HG02623 (cell line): ENCODE data around the gene BABAM2.

Experiments
- ATAC-seq: cut with Tn5 transposase; IDR thresholded peaks from one replicate; pipeline ENCODE4 v1.9.1; 2021; ENCODE audit warnings: moderate library complexity; ENCODE audit not compliant: unreplicated experiment

The BABAM2 gene

DNA sequence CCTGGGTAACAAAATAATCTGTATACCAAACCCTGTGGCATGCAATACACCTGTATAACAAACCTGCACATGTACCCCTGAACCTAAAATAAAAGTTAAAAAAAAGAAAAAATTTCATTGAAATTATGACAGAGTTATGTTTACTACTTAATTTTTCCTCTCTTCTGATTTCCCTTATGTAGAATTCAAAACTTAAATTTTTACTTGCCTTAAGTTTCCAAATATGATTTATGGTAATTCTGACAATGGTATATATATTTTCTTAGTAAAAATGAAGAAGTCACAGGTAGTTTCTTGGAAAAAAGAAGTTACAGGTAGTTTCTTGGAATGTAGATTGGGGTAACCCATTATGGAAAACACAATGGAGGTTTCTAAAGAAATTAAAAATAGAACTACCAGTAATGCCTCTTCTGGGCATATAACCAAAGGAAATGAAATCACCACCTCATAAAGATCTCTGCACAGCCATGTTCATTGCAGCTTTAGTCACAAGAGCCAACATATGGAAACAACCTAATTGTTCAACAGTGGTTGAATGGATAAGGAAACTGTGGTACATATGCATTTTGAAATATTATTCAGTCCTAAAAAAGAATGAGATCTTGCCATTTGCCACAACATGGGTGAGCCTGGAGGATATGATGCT, 164.9 kb downstream of the BABAM2 start:
- no peak for ATAC-seq

GRCh38 chr2:28058791-28059190, 168.3 kb downstream of the BABAM2 start:
- no peak for ATAC-seq

DNA sequence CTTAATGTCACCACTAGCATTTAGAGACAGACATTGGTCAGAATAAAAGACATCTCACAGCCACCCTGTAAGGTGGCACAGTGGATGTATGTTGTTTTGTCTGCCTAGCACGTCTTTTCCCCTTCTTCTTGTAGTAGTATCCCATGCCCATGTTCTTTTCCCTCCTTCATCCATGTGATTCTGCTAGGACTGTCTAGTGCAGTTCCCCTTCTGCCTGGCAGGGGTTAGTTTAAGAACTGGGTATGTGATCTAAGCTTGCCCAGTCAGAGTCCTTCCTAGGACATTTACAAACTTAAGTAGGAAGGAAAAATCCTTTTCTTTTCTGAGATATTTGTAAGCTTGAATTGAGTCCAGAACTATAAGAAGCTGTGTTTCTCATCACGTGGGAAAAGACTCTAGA, 172.3 kb downstream of the BABAM2 start:
- no peak for ATAC-seq

GRCh38 chr2:28063492-28063962, 173.0 kb downstream of the BABAM2 start:
- ATAC-seq = no peak

DNA sequence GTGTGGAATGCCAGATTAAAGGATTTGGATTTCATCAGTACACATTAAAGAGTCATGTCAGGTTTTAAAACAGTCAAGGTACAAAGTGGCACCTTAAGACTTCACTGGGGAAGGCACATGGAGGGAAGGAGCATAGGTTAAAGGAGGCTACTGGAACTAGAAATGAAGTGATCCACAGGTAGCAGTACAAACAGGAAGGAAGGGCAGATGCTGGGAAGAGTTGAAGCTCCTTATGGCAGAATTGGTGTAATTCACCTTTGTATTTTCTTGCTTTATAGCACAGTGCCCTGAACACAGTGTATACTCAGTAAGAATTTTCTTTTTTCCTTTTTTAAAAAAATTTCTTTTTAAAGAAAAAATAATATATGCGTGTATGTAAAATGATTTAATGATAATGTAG, 177.1 kb downstream of the BABAM2 start:
- ATAC-seq = no peak

DNA sequence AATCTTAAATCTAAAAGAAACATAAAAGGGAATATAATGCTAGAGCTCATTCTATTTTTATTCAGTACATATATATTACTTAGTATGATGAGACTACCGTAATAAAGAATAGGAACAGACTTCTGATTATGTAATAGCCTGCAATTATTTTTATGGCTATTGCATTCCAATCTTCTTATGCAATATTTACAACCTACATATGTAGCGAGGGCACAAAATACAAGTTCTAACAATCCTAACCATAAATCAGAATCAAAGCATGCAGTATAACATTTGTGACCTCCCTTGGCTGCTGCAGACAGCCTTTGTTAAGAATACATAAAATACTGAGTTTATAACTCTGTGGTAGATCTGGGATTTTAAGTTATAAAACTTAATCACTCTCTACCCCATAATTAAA, 177.6 kb downstream of the BABAM2 start:
- no peak for ATAC-seq

GRCh38 chr2:28068527-28068926, 178.0 kb downstream of the BABAM2 start:
- no peak for ATAC-seq

GRCh38 chr2:28071221-28071620, 180.7 kb downstream of the BABAM2 start:
- ATAC-seq = no peak

- ATAC-seq = no peak
Measured at GRCh38 chr2:28074137-28074536, 183.6 kb downstream of the BABAM2 start.

GRCh38 chr2:28080911-28081310, 190.4 kb downstream of the BABAM2 start:
- no peak for ATAC-seq

DNA sequence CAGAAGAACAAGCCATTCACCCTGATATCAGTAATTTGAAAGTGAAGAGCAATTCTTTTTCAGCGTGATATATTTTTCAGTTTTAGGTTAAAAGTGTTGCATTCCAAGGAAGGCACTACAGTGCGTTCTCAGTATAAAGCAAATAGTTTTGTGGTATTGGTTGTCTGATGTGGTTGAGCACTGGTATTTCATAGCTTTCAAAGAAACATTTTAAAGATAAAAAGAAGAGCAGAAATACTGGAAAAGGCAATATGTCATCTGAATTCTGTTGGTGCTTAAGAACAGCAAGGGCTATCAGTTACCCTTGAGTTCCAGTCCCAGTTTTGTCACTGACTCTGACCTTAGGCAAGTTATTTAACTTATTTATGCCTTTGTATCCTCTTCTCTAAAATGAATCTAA, 191.6 kb downstream of the BABAM2 start:
- ATAC-seq = no peak

DNA sequence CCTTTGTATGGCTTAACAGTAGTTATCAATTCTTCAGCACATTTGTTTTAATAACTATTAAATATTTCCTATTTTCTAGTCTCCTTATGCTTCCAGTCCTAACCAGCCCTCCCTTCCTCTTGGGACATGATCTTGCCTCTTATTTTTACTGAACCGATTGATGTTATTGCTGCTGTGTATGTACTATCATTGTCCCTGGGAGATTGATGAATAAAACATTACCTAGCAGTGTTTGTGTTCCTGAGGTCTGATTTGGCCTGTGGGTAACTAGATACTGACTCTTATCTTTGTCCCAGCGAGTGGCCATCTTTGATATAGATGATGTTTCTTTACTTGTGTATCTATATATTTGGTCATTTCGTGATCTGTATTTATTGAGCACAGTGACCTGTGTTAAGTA, 192.9 kb downstream of the BABAM2 start:
- no peak for ATAC-seq

DNA sequence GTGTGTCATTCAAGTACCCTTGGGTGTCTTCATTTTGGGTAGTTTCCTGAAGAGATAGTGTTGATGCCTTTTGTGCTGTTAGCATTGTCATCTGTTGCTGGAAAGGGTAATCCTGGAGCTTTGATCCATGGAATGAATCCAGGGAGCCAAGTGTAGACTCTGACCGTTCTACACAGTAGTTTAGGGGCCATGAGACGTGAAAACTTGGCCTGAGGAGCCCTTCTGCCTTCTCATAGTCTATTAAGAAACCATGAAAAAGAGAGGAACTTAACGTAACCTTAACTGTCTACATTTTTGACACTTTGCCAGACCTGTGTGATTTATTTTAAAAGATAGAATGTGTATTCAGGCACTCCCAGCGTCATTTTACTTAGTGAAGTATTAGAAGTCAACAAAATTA, 194.0 kb downstream of the BABAM2 start:
- no peak for ATAC-seq

GRCh38 chr2:28085201-28085600, 194.7 kb downstream of the BABAM2 start:
- ATAC-seq = no peak

DNA sequence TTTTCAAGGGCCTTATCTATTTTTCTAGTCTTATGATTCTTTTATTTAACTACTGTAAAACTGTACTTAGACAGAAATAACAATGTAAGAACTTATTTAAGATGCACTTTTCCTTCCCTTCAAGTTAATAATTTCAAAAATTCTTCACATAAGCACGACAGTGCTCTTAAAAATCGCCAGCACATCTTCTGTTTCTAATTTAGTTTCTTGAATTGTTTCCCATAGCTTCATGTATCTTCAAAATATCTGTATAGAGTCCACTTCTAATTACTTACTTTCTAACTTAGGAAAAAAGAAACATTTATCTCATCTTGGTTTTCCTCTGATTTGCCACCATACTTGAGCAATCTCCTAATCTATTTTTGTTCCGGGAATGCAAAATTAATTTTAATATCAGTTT, 196.1 kb downstream of the BABAM2 start:
- no peak for ATAC-seq

DNA sequence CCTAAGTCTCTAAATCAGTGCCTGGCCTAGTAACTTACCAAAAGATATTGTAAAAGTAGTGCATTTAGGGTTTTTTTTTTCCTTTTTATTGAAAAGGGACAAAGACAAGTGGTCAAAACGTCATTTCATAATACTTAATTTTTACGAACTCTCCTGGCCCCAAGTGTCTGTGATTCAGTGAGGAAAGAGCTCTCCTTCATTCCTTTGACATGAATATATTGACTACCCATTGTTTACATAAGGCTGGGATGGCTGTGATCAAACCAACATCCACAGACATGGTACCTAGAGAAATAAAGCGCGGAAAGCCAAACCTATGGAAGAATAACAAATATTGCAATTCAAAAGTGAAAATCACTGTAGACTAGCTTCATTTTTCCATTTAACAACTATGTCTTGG, 198.4 kb downstream of the BABAM2 start:
- no peak for ATAC-seq

DNA sequence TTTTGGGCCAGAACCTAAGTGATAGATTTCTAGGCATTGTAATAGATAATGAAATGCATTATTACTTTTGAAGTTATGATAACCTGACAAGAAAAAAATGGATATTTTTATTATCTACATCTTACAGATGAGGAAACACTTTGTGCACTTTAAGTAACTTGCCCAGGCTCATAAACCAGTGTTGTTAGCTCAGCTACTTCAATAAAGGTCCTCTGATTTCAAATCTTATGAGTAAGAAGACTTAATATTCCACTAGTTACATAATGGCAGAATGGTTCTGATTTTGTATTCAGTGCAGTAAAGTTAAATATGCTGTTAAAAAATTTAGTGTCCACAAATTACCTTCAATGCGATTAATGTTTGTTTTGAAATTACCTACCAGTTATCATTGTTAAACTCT, 199.0 kb downstream of the BABAM2 start:
- no peak for ATAC-seq

GRCh38 chr2:28093308-28093707, 202.8 kb downstream of the BABAM2 start:
- ATAC-seq = no peak

- no peak for ATAC-seq
Measured at GRCh38 chr2:28093768-28094167, 203.2 kb downstream of the BABAM2 start.

- no peak for ATAC-seq
Measured at GRCh38 chr2:28094739-28095138, 204.2 kb downstream of the BABAM2 start.

DNA sequence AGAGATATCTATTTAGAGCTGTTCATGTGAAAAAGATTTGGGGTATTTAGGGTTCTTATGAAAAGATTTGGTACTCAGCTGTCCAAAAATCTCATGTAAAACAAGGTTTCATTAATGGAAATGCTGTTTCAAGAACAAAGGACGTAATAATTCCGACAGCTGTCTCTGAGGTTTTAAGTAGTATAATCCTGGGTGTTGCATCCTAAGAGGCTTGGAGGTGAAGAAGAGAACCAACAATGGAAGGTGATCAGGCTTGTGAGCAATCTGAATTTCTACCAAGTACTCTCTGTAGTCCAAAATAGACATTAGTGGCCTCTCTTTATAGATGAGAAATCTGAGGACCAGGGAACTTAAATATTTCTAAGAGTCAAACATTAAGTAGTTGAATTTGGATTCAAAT, 205.1 kb downstream of the BABAM2 start:
- ATAC-seq = no peak

DNA sequence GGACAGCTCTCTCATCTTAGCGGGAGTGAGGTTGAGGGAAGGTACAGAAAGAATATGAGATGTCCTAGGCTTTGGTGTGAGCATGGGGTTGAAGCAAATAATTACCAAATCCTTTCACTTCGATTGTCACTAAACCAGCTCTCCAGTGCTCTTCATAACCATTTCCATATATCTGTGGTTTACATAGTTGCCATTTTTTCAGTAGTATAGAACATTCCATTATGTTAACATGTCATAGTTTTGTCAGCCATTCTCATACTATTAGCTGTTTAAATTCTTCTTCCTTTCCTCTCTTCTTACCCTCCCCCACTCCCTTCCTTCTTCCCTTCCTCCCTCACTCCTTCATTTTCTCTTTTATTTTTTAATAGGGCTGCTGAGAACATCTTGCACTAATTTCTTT, 205.9 kb downstream of the BABAM2 start:
- no peak for ATAC-seq

GRCh38 chr2:28098501-28099225, 208.1 kb downstream of the BABAM2 start:
- ATAC-seq = no peak
